ENCODE measurements around the gene TRIM24.

GRCh38 chr7:138553805-138554204, 93.7 kb downstream of the TRIM24 start:
- TF ChIP-seq SOX5 (CRISPR knock-in tag; IDR thresholded peaks at IDR 0.05; ENCODE audit: borderline replicate concordance), result no peak
- TF ChIP-seq FOSL2 (CRISPR knock-in tag; IDR thresholded peaks at IDR 0.05), result no peak
- TF ChIP-seq POLR2A (IDR thresholded peaks at IDR 0.05; ENCODE audit: insufficient read depth in 1 of 2, low read depth in 2 of 2, low read length in 2 of 2), result no peak
- TF ChIP-seq CTCF (CRISPR knock-in tag; IDR thresholded peaks at IDR 0.05), result no peak
- TF ChIP-seq ZNF792 (CRISPR knock-in tag; IDR thresholded peaks at IDR 0.05), result no peak
- TF ChIP-seq ZFP41 (CRISPR knock-in tag; IDR thresholded peaks at IDR 0.05; ENCODE audit: borderline replicate concordance), result no peak
- no peak for TF ChIP-seq FOXP4 (CRISPR knock-in tag; IDR thresholded peaks at IDR 0.05)
- no peak for TF ChIP-seq ZNF10 (CRISPR knock-in tag; IDR thresholded peaks at IDR 0.05; ENCODE audit: borderline replicate concordance, low read depth)
- TF ChIP-seq ZFY (CRISPR knock-in tag; IDR thresholded peaks at IDR 0.05), result no peak
- TF ChIP-seq ZBTB49 (CRISPR knock-in tag; IDR thresholded peaks at IDR 0.05; ENCODE audit: borderline replicate concordance), result no peak
